HepG2 (cell line): ENCODE results near the gene ARMH3. TPM values are rescaled to one million over a fixed set of nuclear protein-coding genes. Genes with fewer than 3 reads are reported as not detected.

Experiments
- CBX2 ChIP-seq, 2 experiments: fragments of 200-600 bp in 1 of 2; sonication (generic); formaldehyde crosslinking in 1 of 2; IDR thresholded peaks; 2 replicates each; pipeline versions ENCODE4 v1.7.0 to v1.8.1; 2018 to 2022; ENCODE audit warnings: low read depth in 2 of 2, low read length in 1 of 2, mild to moderate bottlenecking in 1 of 2, missing genetic modification reagents in 1 of 2
- DR1 ChIP-seq: sonication (generic); formaldehyde crosslinking; IDR thresholded peaks from 2 replicates; pipeline ENCODE4 v1.8.0; 2021; ENCODE audit warnings: mild to moderate bottlenecking, missing genetic modification reagents, inconsistent platforms
- GMEB1 ChIP-seq: sonication (generic); formaldehyde crosslinking; IDR thresholded peaks from 2 replicates; pipeline ENCODE4 v1.5.1; 2020; ENCODE audit warnings: missing genetic modification reagents, mild to moderate bottlenecking, borderline replicate concordance
- KAT2B ChIP-seq: fragments of 150-350 bp; IDR thresholded peaks from 2 replicates; pipeline ENCODE4 v1.6.1; 2014; ENCODE audit warnings: low read depth, low read length, borderline replicate concordance
- KDM5A ChIP-seq: fragments of 200-600 bp; sonication (generic); IDR thresholded peaks from 2 replicates; pipeline ENCODE4 v1.7.0; 2018; ENCODE audit warnings: antibody characterized with exemption, mild to moderate bottlenecking, low read length, borderline replicate concordance
- KDM6A ChIP-seq: IDR thresholded peaks from 2 replicates; pipeline ENCODE4 v1.6.1; 2016; ENCODE audit warnings: low read depth
- NFATC3 ChIP-seq: sonication (generic); formaldehyde crosslinking; IDR thresholded peaks from 2 replicates; pipeline ENCODE4 v1.5.1; 2020; ENCODE audit warnings: mild to moderate bottlenecking, missing genetic modification reagents
- NKX3-1 ChIP-seq: sonication (generic); formaldehyde crosslinking; IDR thresholded peaks from 2 replicates; pipeline ENCODE4 v1.5.0; 2020; ENCODE audit warnings: missing genetic modification reagents
- PAWR ChIP-seq: sonication (generic); formaldehyde crosslinking; IDR thresholded peaks from 2 replicates; pipeline ENCODE4 v1.4.0; 2020; ENCODE audit warnings: missing genetic modification reagents, mild to moderate bottlenecking, borderline replicate concordance
- PAX8 ChIP-seq: sonication (generic); formaldehyde crosslinking; IDR thresholded peaks from 2 replicates; pipeline ENCODE4 v1.8.0; 2022; ENCODE audit warnings: mild to moderate bottlenecking, missing genetic modification reagents, borderline replicate concordance
- POLR2AphosphoS5 ChIP-seq: IDR thresholded peaks from 2 replicates; pipeline ENCODE4 v1.6.1; 2012; ENCODE audit warnings: low read depth, low read length
- RBFOX2 ChIP-seq: fragments of 200-400 bp; formaldehyde crosslinking; IDR thresholded peaks from 2 replicates; pipeline ENCODE4 v1.6.1; 2017; ENCODE audit warnings: low read depth, mild to moderate bottlenecking, low read length
- SOX5 ChIP-seq: IDR thresholded peaks from 2 replicates; pipeline ENCODE4 v1.6.1; 2016; ENCODE audit warnings: borderline replicate concordance
- TAF15 ChIP-seq: fragments of 200-400 bp; formaldehyde crosslinking; IDR thresholded peaks from one replicate; pipeline ENCODE4 v1.6.1; 2018; ENCODE audit warnings: mild to moderate bottlenecking, low read depth, low read length; ENCODE audit not compliant: poor library complexity, severe bottlenecking
- WIZ ChIP-seq: sonication (generic); formaldehyde crosslinking; IDR thresholded peaks from 2 replicates; pipeline ENCODE4 v1.5.1; 2020; ENCODE audit warnings: mild to moderate bottlenecking, missing genetic modification reagents
- ZIK1 ChIP-seq: sonication (generic); formaldehyde crosslinking; IDR thresholded peaks from 2 replicates; pipeline ENCODE4 v1.5.0; 2020; ENCODE audit warnings: mild to moderate bottlenecking, low read depth, missing genetic modification reagents, borderline replicate concordance
- ZNF138 ChIP-seq: sonication (generic); formaldehyde crosslinking; IDR thresholded peaks from 2 replicates; pipeline ENCODE4 v1.5.0; 2020; ENCODE audit warnings: mild to moderate bottlenecking, low read depth, missing genetic modification reagents
- ZNF670 ChIP-seq: sonication (generic); formaldehyde crosslinking; IDR thresholded peaks from 2 replicates; pipeline ENCODE4 v1.8.0; 2022; ENCODE audit warnings: mild to moderate bottlenecking, missing genetic modification reagents, borderline replicate concordance
- ZNF777 ChIP-seq: sonication (generic); formaldehyde crosslinking; IDR thresholded peaks from 2 replicates; pipeline ENCODE4 v1.4.0; 2020; ENCODE audit warnings: missing genetic modification reagents
- ZSCAN20 ChIP-seq: sonication (generic); formaldehyde crosslinking; IDR thresholded peaks from 2 replicates; pipeline ENCODE4 v1.4.0; 2020; ENCODE audit warnings: missing genetic modification reagents, mild to moderate bottlenecking, borderline replicate concordance
- polyA plus RNA-seq, 8 experiments: library from polyadenylated mRNA; depleted of rRNA in 3 of 8; stranded (reverse) in 7 of 8; unstranded in 1 of 8; fragments of >200 nt; fragmentation: Illumina TruSeq in 4 of 8; extraction: Trizol in 4 of 8; gene quantifications; 2 replicates each; pipeline versions ENCODE4 v1.2.1 to v1.2.3, GENCODE V29; 2011 to 2016; ENCODE audit warnings: low read depth in 4 of 8, missing spikeins in 1 of 8, mixed read lengths in 1 of 8; ENCODE audit not compliant: insufficient read depth in 1 of 8
- total RNA-seq, 5 experiments: library from RNA; depleted of rRNA; stranded (reverse); fragments of >200 nt; fragmentation: Illumina TruSeq; extraction: Trizol; gene quantifications; 2 replicates each; pipeline ENCODE4 v1.2.3, GENCODE V29; 2016; ENCODE audit warnings: low read depth in 1 of 5
- TF ChIP-seq, protein P1 (sequence below): sonication (generic); formaldehyde crosslinking; IDR thresholded peaks from 2 replicates; pipeline ENCODE4 v1.8.1; 2023; ENCODE audit warnings: mild to moderate bottlenecking, moderate library complexity, missing genetic modification reagents
- TF ChIP-seq, protein P2 (sequence below): sonication (generic); formaldehyde crosslinking; IDR thresholded peaks from 2 replicates; pipeline ENCODE4 v1.4.0; 2020; ENCODE audit warnings: missing genetic modification reagents

Gene ARMH3
- total and polyA plus RNA-seq, 2 of the 13 experiments (the other 11 are each of a cell fraction or from before 2014, with no cell fraction given): 8.4 to 16.9 TPM

GRCh38 chr10:102064868-102065560 lies 9.0 kb upstream of the ARMH3 start, which contains the start of gene HPS6 (continued):
- no peak for TF ChIP-seq CBX2 (IDR thresholded peaks at IDR 0.05; ENCODE audit: low read depth, low read length)
- TF ChIP-seq CBX2 (CRISPR knock-in tag; IDR thresholded peaks at IDR 0.05; ENCODE audit: low read depth): no peak
- no peak for TF ChIP-seq NFATC3
- TF ChIP-seq KDM6A: no peak
- TF ChIP-seq WIZ (CRISPR knock-in tag): no peak
- TF ChIP-seq SOX5 (CRISPR knock-in tag): no peak
- TF ChIP-seq ZSCAN20 (CRISPR knock-in tag): peak; percentile 89
- TF ChIP-seq POLR2AphosphoS5: peak; percentile 85
- no peak for TF ChIP-seq PAX8 (CRISPR knock-in tag)
- TF ChIP-seq, protein P1, sequence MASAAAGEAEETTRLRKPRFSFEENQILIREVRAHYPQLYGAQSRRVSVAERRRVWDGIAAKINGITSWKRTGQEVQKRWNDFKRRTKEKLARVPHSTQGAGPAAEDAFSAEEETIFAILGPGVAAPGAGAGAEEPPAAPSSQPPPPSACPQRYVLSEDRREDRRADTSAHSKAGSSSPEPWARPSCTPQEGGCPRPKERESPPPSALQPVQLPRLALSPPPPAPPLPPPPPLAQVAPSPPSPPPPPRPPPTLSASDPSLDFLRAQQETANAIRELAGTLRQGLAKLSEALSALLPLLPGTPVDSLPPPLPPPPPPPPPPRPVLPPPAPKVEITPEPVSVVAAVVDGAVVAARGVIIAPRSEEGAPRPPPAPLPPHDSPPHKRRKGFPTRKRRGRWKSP (CRISPR knock-in tag): peak; percentile 63; the same call in 1 of the 2 replicates
- TF ChIP-seq ZNF670 (CRISPR knock-in tag): no peak
- peak; percentile 94 for TF ChIP-seq RBFOX2
- TF ChIP-seq KAT2B: no peak
- no peak; the same call in 1 of the 2 replicates for TF ChIP-seq NKX3-1 (CRISPR knock-in tag)
- no peak for TF ChIP-seq KDM5A
- peak; percentile 78; the same call in 1 of the 2 replicates for TF ChIP-seq ZIK1 (CRISPR knock-in tag)
- TF ChIP-seq, protein P2, sequence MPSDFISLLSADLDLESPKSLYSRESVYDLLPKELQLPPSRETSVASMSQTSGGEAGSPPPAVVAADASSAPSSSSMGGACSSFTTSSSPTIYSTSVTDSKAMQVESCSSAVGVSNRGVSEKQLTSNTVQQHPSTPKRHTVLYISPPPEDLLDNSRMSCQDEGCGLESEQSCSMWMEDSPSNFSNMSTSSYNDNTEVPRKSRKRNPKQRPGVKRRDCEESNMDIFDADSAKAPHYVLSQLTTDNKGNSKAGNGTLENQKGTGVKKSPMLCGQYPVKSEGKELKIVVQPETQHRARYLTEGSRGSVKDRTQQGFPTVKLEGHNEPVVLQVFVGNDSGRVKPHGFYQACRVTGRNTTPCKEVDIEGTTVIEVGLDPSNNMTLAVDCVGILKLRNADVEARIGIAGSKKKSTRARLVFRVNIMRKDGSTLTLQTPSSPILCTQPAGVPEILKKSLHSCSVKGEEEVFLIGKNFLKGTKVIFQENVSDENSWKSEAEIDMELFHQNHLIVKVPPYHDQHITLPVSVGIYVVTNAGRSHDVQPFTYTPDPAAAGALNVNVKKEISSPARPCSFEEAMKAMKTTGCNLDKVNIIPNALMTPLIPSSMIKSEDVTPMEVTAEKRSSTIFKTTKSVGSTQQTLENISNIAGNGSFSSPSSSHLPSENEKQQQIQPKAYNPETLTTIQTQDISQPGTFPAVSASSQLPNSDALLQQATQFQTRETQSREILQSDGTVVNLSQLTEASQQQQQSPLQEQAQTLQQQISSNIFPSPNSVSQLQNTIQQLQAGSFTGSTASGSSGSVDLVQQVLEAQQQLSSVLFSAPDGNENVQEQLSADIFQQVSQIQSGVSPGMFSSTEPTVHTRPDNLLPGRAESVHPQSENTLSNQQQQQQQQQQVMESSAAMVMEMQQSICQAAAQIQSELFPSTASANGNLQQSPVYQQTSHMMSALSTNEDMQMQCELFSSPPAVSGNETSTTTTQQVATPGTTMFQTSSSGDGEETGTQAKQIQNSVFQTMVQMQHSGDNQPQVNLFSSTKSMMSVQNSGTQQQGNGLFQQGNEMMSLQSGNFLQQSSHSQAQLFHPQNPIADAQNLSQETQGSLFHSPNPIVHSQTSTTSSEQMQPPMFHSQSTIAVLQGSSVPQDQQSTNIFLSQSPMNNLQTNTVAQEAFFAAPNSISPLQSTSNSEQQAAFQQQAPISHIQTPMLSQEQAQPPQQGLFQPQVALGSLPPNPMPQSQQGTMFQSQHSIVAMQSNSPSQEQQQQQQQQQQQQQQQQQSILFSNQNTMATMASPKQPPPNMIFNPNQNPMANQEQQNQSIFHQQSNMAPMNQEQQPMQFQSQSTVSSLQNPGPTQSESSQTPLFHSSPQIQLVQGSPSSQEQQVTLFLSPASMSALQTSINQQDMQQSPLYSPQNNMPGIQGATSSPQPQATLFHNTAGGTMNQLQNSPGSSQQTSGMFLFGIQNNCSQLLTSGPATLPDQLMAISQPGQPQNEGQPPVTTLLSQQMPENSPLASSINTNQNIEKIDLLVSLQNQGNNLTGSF: no peak
- no peak; the same call in 1 of the 2 replicates for TF ChIP-seq DR1 (CRISPR knock-in tag)
- peak; percentile 73; the same call in 1 of the 2 replicates for TF ChIP-seq GMEB1 (CRISPR knock-in tag)
- no peak; the same call in 1 of the 2 replicates for TF ChIP-seq ZNF777 (CRISPR knock-in tag)
- no peak for TF ChIP-seq PAWR
- TF ChIP-seq TAF15: no peak
- no peak for TF ChIP-seq ZNF138 (CRISPR knock-in tag)
